Muscle layer of duodenum (tissue), 2 donors: ENCODE measurements around the gene TPD52L2.
"Not testable (repeated sequence)": the region's sequence is repeated elsewhere in the genome, so short reads cannot be mapped to it uniquely, and the experiment has no call there.

ENCODE experiments used
- H3K27ac ChIP-seq: one replicate; pipeline ENCODE4 v1.7.0; 2013; ENCODE audit warnings: mild to moderate bottlenecking, low read length
- H3K27me3 ChIP-seq: one replicate; pipeline ENCODE4 v1.7.0; 2013; ENCODE audit warnings: low read depth, mild to moderate bottlenecking, control low read depth, low read length
- H3K36me3 ChIP-seq, 2 donors: one replicate each; pipeline ENCODE4 v1.7.0; 2013; ENCODE audit warnings: low read length in 2 of 2, control low read depth in 1 of 2, mild to moderate bottlenecking in 1 of 2; ENCODE audit not compliant: insufficient read depth in 2 of 2, control insufficient read depth in 1 of 2
- H3K4me1 ChIP-seq, 2 donors: one replicate each; pipeline ENCODE4 v1.7.0; 2013; ENCODE audit warnings: low read length in 2 of 2, mild to moderate bottlenecking in 2 of 2, control low read depth in 1 of 2, moderate library complexity in 1 of 2; ENCODE audit not compliant: insufficient read depth in 2 of 2, control insufficient read depth in 1 of 2
- H3K4me3 ChIP-seq, 2 donors: one replicate each; pipeline ENCODE4 v1.7.0; 2013; ENCODE audit warnings: low read length in 2 of 2, low read depth in 1 of 2, mild to moderate bottlenecking in 1 of 2
- H3K9me3 ChIP-seq, 2 donors: one replicate each; pipeline ENCODE4 v1.7.0; 2013; ENCODE audit warnings: low read length in 2 of 2, control low read depth in 1 of 2, mild to moderate bottlenecking in 1 of 2; ENCODE audit not compliant: control insufficient read depth in 1 of 2
- donor health status: healthy.

Gene TPD52L2

GRCh38 chr20:63911176-63911575 lies 46.1 kb downstream of the TPD52L2 start:
- no peaks in the 10 kb centered on the region for H3K27me3 ChIP-seq
- H3K4me3 ChIP-seq = no peak overlapping the region
- no peaks in the 10 kb centered on the region for H3K36me3 ChIP-seq
- no peaks in the 10 kb centered on the region for H3K9me3 ChIP-seq
- H3K4me1 ChIP-seq = peaks cover 5 to 6% of the 10 kb centered on the region in 2 donors
- no peak overlapping the region for H3K27ac ChIP-seq

- peaks cover 3 to 6% of the 10 kb centered on the region in 2 donors for H3K36me3 ChIP-seq
- no peaks in the 10 kb centered on the region for H3K27me3 ChIP-seq
- H3K9me3 ChIP-seq = no peaks in the 10 kb centered on the region
- no peak overlapping the region for H3K27ac ChIP-seq
- no peak overlapping the region for H3K4me3 ChIP-seq
- H3K4me1 ChIP-seq = peaks cover 0 to 5% of the 10 kb centered on the region in 2 donors
Observed at GRCh38 chr20:63913768-63914167, 48.7 kb downstream of the TPD52L2 start.

- H3K27me3 ChIP-seq = no peaks in the 10 kb centered on the region
- H3K9me3 ChIP-seq = no peaks in the 10 kb centered on the region
- no peak overlapping the region for H3K4me3 ChIP-seq
- H3K4me1 ChIP-seq = no peaks in the 10 kb centered on the region
- H3K36me3 ChIP-seq = peaks cover 3 to 17% of the 10 kb centered on the region in 2 donors
- H3K27ac ChIP-seq = no peak overlapping the region
Observed at GRCh38 chr20:63915471-63915870, 50.4 kb downstream of the TPD52L2 start.

DNA sequence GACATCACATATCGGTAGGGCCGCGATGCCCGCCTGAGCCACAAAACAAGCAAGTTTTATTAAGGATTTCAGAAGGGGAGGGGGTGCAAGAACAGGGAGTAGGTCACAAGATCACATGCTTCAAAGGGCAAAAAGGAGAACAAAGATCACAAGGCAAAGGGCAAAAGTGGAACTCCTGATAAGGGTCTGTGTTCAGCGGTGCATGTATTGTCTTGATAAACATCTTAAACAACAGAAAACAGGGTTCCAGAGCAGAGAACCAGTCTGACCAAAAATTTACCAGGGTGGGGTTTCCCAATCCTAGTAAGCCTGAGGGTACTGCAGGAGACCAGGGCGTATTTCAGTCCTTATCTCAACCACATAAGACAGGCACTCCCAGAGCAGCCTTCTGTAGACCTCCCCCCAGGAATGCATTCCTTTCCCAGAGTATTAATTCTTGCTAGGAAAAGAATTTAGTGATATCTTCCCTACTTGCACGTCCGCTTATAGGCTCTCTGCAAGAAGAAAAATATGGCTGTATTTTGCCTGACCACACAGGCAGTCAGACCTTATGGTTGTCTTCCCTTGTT lies 51.4 kb downstream of the TPD52L2 start:
- H3K4me1 ChIP-seq, H3K9me3 ChIP-seq, H3K27me3 ChIP-seq, H3K27ac ChIP-seq, H3K4me3 ChIP-seq: not testable (repeated sequence)
- H3K36me3 ChIP-seq = peaks cover 3 to 17% of the 10 kb centered on the region in 2 donors

- H3K27ac ChIP-seq = no peak overlapping the region
- H3K9me3 ChIP-seq = no peaks in the 10 kb centered on the region
- no peak overlapping the region for H3K4me3 ChIP-seq
- no peaks in the 10 kb centered on the region for H3K27me3 ChIP-seq
- H3K4me1 ChIP-seq = no peaks in the 10 kb centered on the region
- H3K36me3 ChIP-seq = peaks cover 3 to 17% of the 10 kb centered on the region in 2 donors
Observed at GRCh38 chr20:63917811-63918210, 52.7 kb downstream of the TPD52L2 start.

DNA sequence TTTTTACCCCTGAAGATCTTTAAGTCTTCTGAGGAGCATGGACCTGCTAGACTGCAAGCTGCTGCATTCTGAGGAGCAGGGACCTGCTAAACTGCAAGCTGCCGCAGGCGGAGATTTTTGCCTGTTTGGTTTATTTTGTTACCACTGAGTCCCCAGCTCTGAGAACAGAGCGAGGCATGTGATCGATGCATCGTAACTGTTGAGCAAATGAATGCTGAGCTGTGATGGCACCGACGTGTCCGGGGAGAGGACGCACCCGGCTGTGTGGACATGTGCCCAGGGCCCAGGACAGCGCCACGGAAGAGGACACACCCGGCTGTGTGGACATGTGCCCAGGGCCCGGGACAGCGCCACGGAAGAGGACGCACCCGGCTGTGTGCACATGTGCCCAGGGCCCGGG lies 54.1 kb downstream of the TPD52L2 start:
- Histone ChIP-seq H3K36me3 (peaks cover 3 to 17% of the 10 kb centered on the region in 2 donors), H3K27ac (no peak overlapping the region), H3K4me1 (no peaks in the 10 kb centered on the region), H3K27me3 (no peaks in the 10 kb centered on the region), H3K4me3 (no peak overlapping the region), H3K9me3 (no peaks in the 10 kb centered on the region)

DNA sequence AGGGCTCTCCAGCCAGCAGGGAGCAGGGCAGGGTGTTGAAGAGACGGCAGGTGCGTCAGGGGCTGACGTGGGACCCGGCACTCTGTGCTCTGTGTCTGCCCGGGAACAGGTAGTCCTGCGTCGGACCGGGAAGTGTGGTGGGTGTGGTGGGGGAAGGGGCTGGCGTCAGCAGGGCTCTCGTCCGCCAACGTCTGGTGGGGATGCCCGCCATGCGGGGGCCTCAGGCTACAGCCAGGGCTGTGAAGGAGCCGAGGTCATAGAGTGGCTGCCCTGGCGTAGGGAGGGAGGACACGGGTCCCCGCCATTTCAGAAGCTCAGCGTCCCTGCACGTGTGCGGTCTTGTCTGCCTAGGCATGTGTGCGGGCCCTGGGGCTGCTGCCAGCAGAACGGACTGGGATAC lies 55.2 kb downstream of the TPD52L2 start:
- Histone ChIP-seq H3K9me3 (no peaks in the 10 kb centered on the region), H3K4me1 (no peaks in the 10 kb centered on the region), H3K27ac (no peak overlapping the region), H3K36me3 (peaks cover 3 to 17% of the 10 kb centered on the region in 2 donors), H3K27me3 (no peaks in the 10 kb centered on the region), H3K4me3 (no peak overlapping the region)

DNA sequence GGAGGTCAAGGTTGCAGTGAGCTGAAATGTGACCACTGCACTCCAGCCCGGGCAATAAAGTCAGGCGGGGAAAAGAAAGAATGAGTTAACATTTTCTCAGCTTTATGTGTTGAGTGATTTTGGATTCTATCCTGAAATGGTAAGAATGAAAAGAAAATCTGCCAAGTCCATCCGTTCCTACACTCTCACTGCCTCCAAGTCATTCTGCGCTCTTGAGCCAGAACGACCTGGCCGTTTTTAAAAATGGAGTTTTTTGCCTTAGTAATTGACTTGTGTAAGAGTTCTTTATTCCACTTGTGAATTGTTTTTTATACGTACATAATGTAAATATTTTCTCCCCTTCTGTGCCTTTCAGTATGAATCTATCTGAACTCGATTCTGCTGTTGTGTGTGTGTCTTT lies 58.6 kb downstream of the TPD52L2 start:
- no peak overlapping the region for H3K27ac ChIP-seq
- no peaks in the 10 kb centered on the region for H3K4me1 ChIP-seq
- H3K36me3 ChIP-seq = peaks cover 8 to 23% of the 10 kb centered on the region in 2 donors
- no peak overlapping the region for H3K4me3 ChIP-seq
- H3K9me3 ChIP-seq = no peaks in the 10 kb centered on the region
- H3K27me3 ChIP-seq = no peaks in the 10 kb centered on the region

DNA sequence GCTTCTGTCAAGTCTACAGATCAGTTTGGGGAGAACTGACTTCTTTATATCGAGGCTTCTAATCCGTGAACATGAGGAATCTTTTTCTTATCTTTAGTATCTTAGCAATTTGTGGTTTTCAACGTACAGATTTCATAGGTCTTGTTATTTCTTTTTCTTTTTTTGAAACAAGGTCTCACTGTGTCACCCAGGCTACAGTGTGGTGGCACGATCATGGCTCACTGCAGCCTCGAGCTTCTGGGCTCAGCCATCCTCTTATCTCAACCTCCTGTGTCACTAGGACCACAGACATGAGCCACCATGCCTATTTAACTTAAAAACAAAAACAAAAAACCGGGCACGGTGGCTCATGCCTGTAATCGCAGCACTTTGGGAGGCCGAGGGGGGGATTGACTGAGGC lies 59.2 kb downstream of the TPD52L2 start:
- H3K4me3 ChIP-seq = no peak overlapping the region
- no peaks in the 10 kb centered on the region for H3K27me3 ChIP-seq
- no peaks in the 10 kb centered on the region for H3K4me1 ChIP-seq
- peaks cover 13 to 24% of the 10 kb centered on the region in 2 donors for H3K36me3 ChIP-seq
- no peaks in the 10 kb centered on the region for H3K9me3 ChIP-seq
- no peak overlapping the region for H3K27ac ChIP-seq

GRCh38 chr20:63926298-63926697 lies 61.2 kb downstream of the TPD52L2 start:
- no peaks in the 10 kb centered on the region for H3K9me3 ChIP-seq

GRCh38 chr20:63929071-63929470 lies 64.0 kb downstream of the TPD52L2 start:
- Histone ChIP-seq H3K4me3 (no peak overlapping the region), H3K27me3 (no peaks in the 10 kb centered on the region), H3K9me3 (no peaks in the 10 kb centered on the region), H3K4me1 (no peaks in the 10 kb centered on the region), H3K27ac (no peak overlapping the region), H3K36me3 (peaks cover 38 to 58% of the 10 kb centered on the region in 2 donors)

More at GRCh38 chr20:63926298-63926697, 61.2 kb downstream of the TPD52L2 start:
- H3K4me3 ChIP-seq = no peak overlapping the region
- H3K4me1 ChIP-seq = no peaks in the 10 kb centered on the region
- peaks cover 27 to 39% of the 10 kb centered on the region in 2 donors for H3K36me3 ChIP-seq
- H3K27ac ChIP-seq = no peak overlapping the region
- no peaks in the 10 kb centered on the region for H3K27me3 ChIP-seq

DNA sequence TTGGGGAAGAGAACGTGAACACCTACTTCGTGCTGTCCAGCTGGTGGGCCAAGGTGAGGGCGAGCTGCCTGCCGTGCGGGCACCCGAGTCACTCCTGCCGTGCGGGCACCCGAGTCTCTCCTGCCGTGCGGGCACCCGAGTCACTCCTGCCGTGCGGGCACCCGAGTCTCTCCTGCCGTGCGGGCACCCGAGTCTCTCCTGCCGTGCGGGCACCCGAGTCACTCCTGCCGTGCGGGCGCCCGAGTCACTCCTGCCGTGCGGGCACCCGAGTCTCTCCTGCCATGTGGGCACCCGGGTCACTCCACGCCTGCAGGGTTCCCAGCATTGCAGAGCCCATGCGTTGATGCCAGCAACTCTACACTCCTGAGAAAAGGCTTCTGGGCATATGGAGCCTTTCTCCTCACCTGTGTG lies 64.4 kb downstream of the TPD52L2 start:
- H3K36me3 ChIP-seq = peaks cover 39 to 58% of the 10 kb centered on the region in 2 donors
- H3K9me3 ChIP-seq, H3K4me1 ChIP-seq: not testable (repeated sequence)

More for the DNA sequence above, 64.4 kb downstream of the TPD52L2 start:
- H3K4me3 ChIP-seq, H3K27me3 ChIP-seq, H3K27ac ChIP-seq: not testable (repeated sequence)
